ENCODE measurements around the gene SOX14. TPM values are rescaled to one million over a fixed set of nuclear protein-coding genes. Genes with fewer than 3 reads are reported as not detected.
A peak's percentile ranks its signal among the peaks of the same experiment; 100 is the strongest.

SOX14 gene
- total RNA-seq, 2 donors from 2014 or later = 0.13 TPM; not detected in 1

GRCh38 chr3:137770835-137771399, 6.8 kb downstream of the SOX14 start:
- peaks cover 41% of the 10 kb centered on the region for H3K4me1 Mint-ChIP-seq
- peak overlapping the region; percentile 32 for H3K4me3 Mint-ChIP-seq
- H3K36me3 Mint-ChIP-seq (ENCODE audit: low read depth) = no peaks in the 10 kb centered on the region
- 1 to 2% methylated on average over 17 to 45 of the region's 45 CpGs for WGBS, 2 experiments (ENCODE audit: insufficient coverage in 1 of 2, insufficient read length in 1 of 2)
- H3K27me3 ChIP-seq (ENCODE audit: control insufficient read depth, insufficient read depth, low read length, poor library complexity, severe bottlenecking) = peaks cover 100% of the 10 kb centered on the region
- H3K4me3 ChIP-seq (ENCODE audit: low read length) = peak overlapping the region; percentile 71
- H3K9ac ChIP-seq (ENCODE audit: extremely low read depth, low read length, poor library complexity, severe bottlenecking) = no peak overlapping the region
- H3K9me3 ChIP-seq (ENCODE audit: control insufficient read depth, low read length) = no peaks in the 10 kb centered on the region
- no peaks in the 10 kb centered on the region for H3K36me3 ChIP-seq (ENCODE audit: control insufficient read depth, insufficient read depth, low read length)
- H3K27ac Mint-ChIP-seq = no peak overlapping the region
- TF ChIP-seq CTCF (conservative IDR thresholded peaks at IDR 0.05) = no peak
- no peaks in the 10 kb centered on the region for H3K9me3 Mint-ChIP-seq
- peaks cover 28% of the 10 kb centered on the region for H3K4me1 ChIP-seq (ENCODE audit: control insufficient read depth, insufficient read depth, low read length)
- H3K27ac ChIP-seq (ENCODE audit: low read depth, low read length) = no peak overlapping the region
- peaks cover 100% of the 10 kb centered on the region for H3K27me3 Mint-ChIP-seq (ENCODE audit: insufficient read depth)
- DNase-seq = peak; percentile 83

- no peak for TF ChIP-seq CTCF (conservative IDR thresholded peaks at IDR 0.05)
- H3K27me3 Mint-ChIP-seq (ENCODE audit: insufficient read depth) = peaks cover 100% of the 10 kb centered on the region
- Histone ChIP-seq H3K4me1 (ENCODE audit: control insufficient read depth, insufficient read depth, low read length) (peaks cover 27% of the 10 kb centered on the region), H3K9ac (ENCODE audit: extremely low read depth, low read length, poor library complexity, severe bottlenecking) (no peak overlapping the region), H3K27me3 (ENCODE audit: control insufficient read depth, insufficient read depth, low read length, poor library complexity, severe bottlenecking) (peaks cover 100% of the 10 kb centered on the region), H3K36me3 (ENCODE audit: control insufficient read depth, insufficient read depth, low read length) (no peaks in the 10 kb centered on the region), H3K4me3 (ENCODE audit: low read length) (peak overlapping the region; percentile 71), H3K27ac (ENCODE audit: low read depth, low read length) (no peak overlapping the region), H3K9me3 (ENCODE audit: control insufficient read depth, low read length) (no peaks in the 10 kb centered on the region)
- no peak overlapping the region for H3K27ac Mint-ChIP-seq
- peak; percentile 76 for DNase-seq
- peaks cover 37% of the 10 kb centered on the region for H3K4me1 Mint-ChIP-seq
- whole genome bisulfite sequencing, 2 experiments (ENCODE audit: insufficient coverage in 1 of 2, insufficient read length in 1 of 2) = 2% methylated on average over 20 to 53 of the region's 53 CpGs
- peak overlapping the region; percentile 32 for H3K4me3 Mint-ChIP-seq
- no peaks in the 10 kb centered on the region for H3K9me3 Mint-ChIP-seq
- no peaks in the 10 kb centered on the region for H3K36me3 Mint-ChIP-seq (ENCODE audit: low read depth)
These were observed 7.5 kb downstream of the SOX14 start for GRCh38 chr3:137771401-137772213.

GRCh38 chr3:137772214-137772955, 8.3 kb downstream of the SOX14 start:
- H3K4me1 ChIP-seq (ENCODE audit: control insufficient read depth, insufficient read depth, low read length) = peaks cover 25% of the 10 kb centered on the region
- no peak overlapping the region for H3K9ac ChIP-seq (ENCODE audit: extremely low read depth, low read length, poor library complexity, severe bottlenecking)
- H3K9me3 Mint-ChIP-seq = no peaks in the 10 kb centered on the region
- peaks cover 94% of the 10 kb centered on the region for H3K27me3 ChIP-seq (ENCODE audit: control insufficient read depth, insufficient read depth, low read length, poor library complexity, severe bottlenecking)
- peak overlapping the region; percentile 71 for H3K4me3 ChIP-seq (ENCODE audit: low read length)
- peaks cover 100% of the 10 kb centered on the region for H3K27me3 Mint-ChIP-seq (ENCODE audit: insufficient read depth)
- no peak for TF ChIP-seq CTCF (conservative IDR thresholded peaks at IDR 0.05)
- no peaks in the 10 kb centered on the region for H3K36me3 ChIP-seq (ENCODE audit: control insufficient read depth, insufficient read depth, low read length)
- H3K4me3 Mint-ChIP-seq = no peak overlapping the region
- no peak overlapping the region for H3K27ac ChIP-seq (ENCODE audit: low read depth, low read length)
- no peaks in the 10 kb centered on the region for H3K9me3 ChIP-seq (ENCODE audit: control insufficient read depth, low read length)
- DNase-seq = no peak
- no peaks in the 10 kb centered on the region for H3K36me3 Mint-ChIP-seq (ENCODE audit: low read depth)
- 57 to 76% methylated on average over 3 to 7 of the region's 7 CpGs for WGBS, 2 experiments (ENCODE audit: insufficient coverage in 1 of 2, insufficient read length in 1 of 2)
- H3K27ac Mint-ChIP-seq = no peak overlapping the region
- H3K4me1 Mint-ChIP-seq = peaks cover 31% of the 10 kb centered on the region
